Endothelial cell of umbilical vein (primary cell): ENCODE measurements around the gene RAPGEF6.

Experiments
- EZH2 ChIP-seq: IDR thresholded peaks from 2 replicates; pipeline ENCODE4 v1.6.1; 2012; ENCODE audit warnings: borderline replicate concordance, low read depth, mild to moderate bottlenecking, moderate library complexity, low read length, inconsistent platforms; ENCODE audit not compliant: severe bottlenecking
- FOS ChIP-seq: IDR thresholded peaks from 2 replicates; pipeline ENCODE4 v1.6.1; 2011; ENCODE audit warnings: mild to moderate bottlenecking, low read length, moderate library complexity, borderline replicate concordance; ENCODE audit not compliant: insufficient read depth
- GATA2 ChIP-seq: IDR thresholded peaks from 2 replicates; pipeline ENCODE4 v1.7.0; 2011; ENCODE audit warnings: low read depth, mild to moderate bottlenecking, moderate library complexity, mixed read lengths, low read length; ENCODE audit not compliant: insufficient read length, insufficient read depth
- JUN ChIP-seq: IDR thresholded peaks from 2 replicates; pipeline ENCODE4 v1.6.1; 2011; ENCODE audit warnings: borderline replicate concordance, low read depth; ENCODE audit not compliant: insufficient read length, insufficient read depth
- MYC ChIP-seq: IDR thresholded peaks from one replicate; pipeline ENCODE4 v1.6.1; 2011; ENCODE audit warnings: mild to moderate bottlenecking, low read depth, low read length
- POLR2A ChIP-seq: IDR thresholded peaks from 2 replicates; pipeline ENCODE4 v1.6.1; 2012; ENCODE audit warnings: low read depth, mild to moderate bottlenecking, control low read depth, low read length
- POLR2AphosphoS5 ChIP-seq: IDR thresholded peaks from 2 replicates; pipeline ENCODE4 v1.6.1; 2012; ENCODE audit warnings: low read depth, mild to moderate bottlenecking, control low read depth, low read length, moderate library complexity; ENCODE audit not compliant: insufficient read depth
- TF ChIP-seq, protein P1 (sequence below), 2 donors: IDR thresholded peaks; 1 replicate in 1 of 2; 2 replicates in 1 of 2; pipeline ENCODE4 v1.5.1; 2011; ENCODE audit warnings: low read length in 2 of 2, mild to moderate bottlenecking in 2 of 2, moderate library complexity in 2 of 2, control low read depth in 1 of 2, inconsistent platforms in 1 of 2, low read depth in 1 of 2; ENCODE audit not compliant: insufficient read depth in 1 of 2; ENCODE audit errors: extremely low read depth in 1 of 2
- TF ChIP-seq, protein P2 (sequence below): IDR thresholded peaks from 2 replicates; pipeline ENCODE4 v1.6.1; 2011; ENCODE audit not compliant: insufficient read depth, insufficient read length

DNA sequence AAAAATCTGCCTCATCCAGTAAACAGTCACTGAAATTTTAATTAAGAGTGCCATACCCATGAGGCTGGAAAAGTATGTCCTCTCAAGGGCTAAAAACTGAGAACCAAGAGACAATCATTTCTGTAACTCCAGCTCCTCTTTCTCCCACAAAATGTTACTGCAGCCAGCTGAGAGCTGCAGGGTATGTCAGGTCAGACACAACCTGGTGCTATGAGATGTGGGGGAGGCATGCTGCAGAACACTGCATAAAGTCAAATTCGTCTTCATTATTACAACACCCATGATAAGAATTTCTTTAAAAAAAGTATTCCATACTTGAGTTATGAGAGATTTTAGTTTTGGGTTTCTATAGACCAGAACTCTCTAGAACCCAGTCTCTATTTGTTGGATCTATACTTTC is 209.0 kb downstream of the RAPGEF6 start:
- TF ChIP-seq, protein P1, sequence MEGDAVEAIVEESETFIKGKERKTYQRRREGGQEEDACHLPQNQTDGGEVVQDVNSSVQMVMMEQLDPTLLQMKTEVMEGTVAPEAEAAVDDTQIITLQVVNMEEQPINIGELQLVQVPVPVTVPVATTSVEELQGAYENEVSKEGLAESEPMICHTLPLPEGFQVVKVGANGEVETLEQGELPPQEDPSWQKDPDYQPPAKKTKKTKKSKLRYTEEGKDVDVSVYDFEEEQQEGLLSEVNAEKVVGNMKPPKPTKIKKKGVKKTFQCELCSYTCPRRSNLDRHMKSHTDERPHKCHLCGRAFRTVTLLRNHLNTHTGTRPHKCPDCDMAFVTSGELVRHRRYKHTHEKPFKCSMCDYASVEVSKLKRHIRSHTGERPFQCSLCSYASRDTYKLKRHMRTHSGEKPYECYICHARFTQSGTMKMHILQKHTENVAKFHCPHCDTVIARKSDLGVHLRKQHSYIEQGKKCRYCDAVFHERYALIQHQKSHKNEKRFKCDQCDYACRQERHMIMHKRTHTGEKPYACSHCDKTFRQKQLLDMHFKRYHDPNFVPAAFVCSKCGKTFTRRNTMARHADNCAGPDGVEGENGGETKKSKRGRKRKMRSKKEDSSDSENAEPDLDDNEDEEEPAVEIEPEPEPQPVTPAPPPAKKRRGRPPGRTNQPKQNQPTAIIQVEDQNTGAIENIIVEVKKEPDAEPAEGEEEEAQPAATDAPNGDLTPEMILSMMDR (IDR thresholded peaks at IDR 0.05; ENCODE audit: extremely low read depth in 1 of 2, insufficient read depth in 1 of 2, low read depth in 1 of 2, low read length in 2 of 2): no peak
- no peak for TF ChIP-seq EZH2
- no peak for TF ChIP-seq POLR2A
- TF ChIP-seq, protein P2, sequence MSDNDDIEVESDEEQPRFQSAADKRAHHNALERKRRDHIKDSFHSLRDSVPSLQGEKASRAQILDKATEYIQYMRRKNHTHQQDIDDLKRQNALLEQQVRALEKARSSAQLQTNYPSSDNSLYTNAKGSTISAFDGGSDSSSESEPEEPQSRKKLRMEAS: no peak
- TF ChIP-seq POLR2AphosphoS5: no peak
- TF ChIP-seq MYC: no peak
- no peak for TF ChIP-seq JUN
- TF ChIP-seq FOS: no peak
- no peak for TF ChIP-seq GATA2
